ENCODE data around the gene LPCAT3. TPM values are rescaled to one million over a fixed set of nuclear protein-coding genes. Genes with fewer than 3 reads are reported as not detected.

LPCAT3 gene
- total RNA-seq, 5 donors from 2014 or later (not counting 1 experiment from before 2014, with no cell fraction given) = 19.3 to 27.6 (median 22.6) TPM

DNA sequence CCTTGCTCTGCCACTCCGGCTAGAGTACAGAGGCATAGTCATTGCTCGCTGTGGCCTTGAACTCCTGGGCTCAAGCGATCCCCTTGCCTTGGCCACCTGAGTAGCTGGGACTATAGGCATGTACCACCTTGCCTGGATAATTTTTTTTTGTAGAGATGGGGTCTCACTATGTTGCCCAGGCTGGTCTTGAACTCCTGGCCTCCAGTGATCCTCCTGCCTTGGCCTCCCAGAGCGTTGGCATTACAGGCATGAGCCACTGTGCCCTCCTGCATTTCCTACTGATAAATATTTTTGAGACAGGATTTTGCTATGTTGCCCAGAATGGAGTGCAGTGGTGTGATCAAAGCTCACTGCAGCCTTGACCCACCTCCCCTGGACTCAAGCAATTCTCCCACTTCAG, 38.2 kb downstream of the LPCAT3 start:
- 100% methylated on average over 2 of the region's 4 CpGs for WGBS (ENCODE audit: insufficient coverage)
- Histone ChIP-seq H3K27ac (ENCODE audit: low read length) (no peak overlapping the region), H3K4me1 (ENCODE audit: control insufficient read depth in 1 of 2, extremely low read depth in 1 of 2, insufficient read depth in 2 of 2, low read length in 2 of 2) (no peaks in the 10 kb centered on the region), H3K9me3 (no peaks in the 10 kb centered on the region), H3K4me3 (ENCODE audit: control insufficient read depth in 1 of 2, extremely low read depth in 1 of 2, low read length in 1 of 2) (no peak overlapping the region), H3K27me3 (replicated peaks in 1 of 2; ENCODE audit: control insufficient read depth in 2 of 2, extremely low read depth in 1 of 2, insufficient read depth in 2 of 2, low read length in 1 of 2) (no peaks in the 10 kb centered on the region), H3K36me3 (ENCODE audit: control insufficient read depth in 2 of 2, extremely low read depth in 1 of 2, insufficient read depth in 1 of 2, low read length in 1 of 2) (peaks cover 13 to 85% of the 10 kb centered on the region in 2 donors)
- Mint-ChIP-seq H3K36me3 (peaks cover 40% of the 10 kb centered on the region), H3K4me1 (no peaks in the 10 kb centered on the region), H3K27ac (no peak overlapping the region), H3K4me3 (no peak overlapping the region), H3K27me3 (no peaks in the 10 kb centered on the region), H3K9me3 (no peaks in the 10 kb centered on the region)
- ATAC-seq (replicated peaks in 1 of 4) (no peak), DNase-seq (no peak)
- ChIA-PET POLR2A (no interaction called here), CTCF (no interaction called here)

DNA sequence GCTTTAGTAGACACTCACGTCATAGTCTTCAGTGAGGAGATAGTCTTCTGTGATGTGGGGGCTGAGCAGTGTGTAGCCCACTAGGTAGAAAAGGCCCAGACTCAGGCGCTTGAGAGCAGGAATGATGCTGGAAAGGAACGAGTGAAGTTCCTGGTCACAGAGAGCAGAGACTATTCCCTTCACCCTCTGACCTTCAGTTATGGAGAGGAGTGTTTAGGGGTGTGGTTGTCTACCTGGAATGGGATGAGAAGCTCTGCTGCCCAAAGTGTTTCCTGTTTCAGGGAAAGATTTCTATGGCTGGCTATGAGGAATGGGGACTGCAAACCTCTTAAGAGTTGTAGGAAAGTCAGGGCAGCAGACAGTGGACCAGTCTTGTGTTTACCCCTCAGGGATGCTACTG, 38.8 kb downstream of the LPCAT3 start:
- H3K27ac ChIP-seq (ENCODE audit: low read length) = no peak overlapping the region
- DNase-seq = no peak
- H3K27me3 ChIP-seq (replicated peaks in 1 of 2; ENCODE audit: control insufficient read depth in 2 of 2, extremely low read depth in 1 of 2, insufficient read depth in 2 of 2, low read length in 1 of 2) = no peaks in the 10 kb centered on the region
- ATAC-seq (replicated peaks in 1 of 4) = no peak
- no peaks in the 10 kb centered on the region for H3K4me1 Mint-ChIP-seq
- H3K9me3 ChIP-seq = no peaks in the 10 kb centered on the region
- H3K36me3 ChIP-seq (ENCODE audit: control insufficient read depth in 2 of 2, extremely low read depth in 1 of 2, insufficient read depth in 1 of 2, low read length in 1 of 2) = peaks cover 13 to 89% of the 10 kb centered on the region in 2 donors
- no peak overlapping the region for H3K4me3 Mint-ChIP-seq
- H3K9me3 Mint-ChIP-seq = no peaks in the 10 kb centered on the region
- ChIA-PET POLR2A (no interaction called here), CTCF (no interaction called here)
- H3K27ac Mint-ChIP-seq = peak overlapping the region in 1 of 2 donors; percentile 48
- H3K27me3 Mint-ChIP-seq = no peaks in the 10 kb centered on the region
- no peaks in the 10 kb centered on the region for H3K4me1 ChIP-seq (ENCODE audit: control insufficient read depth in 1 of 2, extremely low read depth in 1 of 2, insufficient read depth in 2 of 2, low read length in 2 of 2)
- H3K4me3 ChIP-seq (ENCODE audit: control insufficient read depth in 1 of 2, extremely low read depth in 1 of 2, low read length in 1 of 2) = no peak overlapping the region
- peaks cover 42% of the 10 kb centered on the region for H3K36me3 Mint-ChIP-seq
- WGBS (ENCODE audit: insufficient coverage) = no CpG with 5 or more reads among the region's 3 CpGs

DNA sequence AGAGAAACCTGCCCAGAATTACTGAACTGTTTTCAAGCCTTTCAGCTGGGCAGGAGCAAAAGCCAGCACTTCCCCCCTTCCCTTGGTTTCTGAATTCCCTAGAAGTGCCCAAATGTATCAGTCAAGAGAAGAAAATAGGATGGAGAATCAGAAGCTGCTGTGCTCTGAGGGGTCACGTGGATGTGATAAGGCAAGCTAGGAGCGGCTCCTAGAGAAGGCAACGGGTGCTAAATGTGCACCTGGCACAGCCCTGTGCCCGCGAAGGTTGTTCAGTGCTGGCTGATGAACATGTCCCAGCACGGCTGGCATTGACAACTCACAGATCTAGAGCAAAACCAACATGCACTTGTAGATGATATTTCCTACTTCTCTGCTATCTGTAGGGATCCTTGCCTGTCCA, 39.3 kb downstream of the LPCAT3 start:
- ChIA-PET POLR2A (no interaction called here), CTCF (no interaction called here)
- Histone ChIP-seq H3K4me1 (ENCODE audit: control insufficient read depth in 1 of 2, extremely low read depth in 1 of 2, insufficient read depth in 2 of 2, low read length in 2 of 2) (no peaks in the 10 kb centered on the region), H3K27ac (ENCODE audit: low read length) (no peak overlapping the region), H3K36me3 (ENCODE audit: control insufficient read depth in 2 of 2, extremely low read depth in 1 of 2, insufficient read depth in 1 of 2, low read length in 1 of 2) (peaks cover 13 to 89% of the 10 kb centered on the region in 2 donors), H3K27me3 (replicated peaks in 1 of 2; ENCODE audit: control insufficient read depth in 2 of 2, extremely low read depth in 1 of 2, insufficient read depth in 2 of 2, low read length in 1 of 2) (no peaks in the 10 kb centered on the region), H3K9me3 (no peaks in the 10 kb centered on the region), H3K4me3 (ENCODE audit: control insufficient read depth in 1 of 2, extremely low read depth in 1 of 2, low read length in 1 of 2) (no peak overlapping the region)
- peaks cover 43% of the 10 kb centered on the region for H3K36me3 Mint-ChIP-seq
- no peaks in the 10 kb centered on the region for H3K4me1 Mint-ChIP-seq
- H3K9me3 Mint-ChIP-seq = no peaks in the 10 kb centered on the region
- H3K27ac Mint-ChIP-seq = peak overlapping the region in 1 of 2 donors; percentile 48
- no peak for ATAC-seq (replicated peaks in 1 of 4)
- no peaks in the 10 kb centered on the region for H3K27me3 Mint-ChIP-seq
- H3K4me3 Mint-ChIP-seq = no peak overlapping the region
- 89% methylated on average over 4 of the region's 6 CpGs for WGBS (ENCODE audit: insufficient coverage)
- DNase-seq = no peak

DNA sequence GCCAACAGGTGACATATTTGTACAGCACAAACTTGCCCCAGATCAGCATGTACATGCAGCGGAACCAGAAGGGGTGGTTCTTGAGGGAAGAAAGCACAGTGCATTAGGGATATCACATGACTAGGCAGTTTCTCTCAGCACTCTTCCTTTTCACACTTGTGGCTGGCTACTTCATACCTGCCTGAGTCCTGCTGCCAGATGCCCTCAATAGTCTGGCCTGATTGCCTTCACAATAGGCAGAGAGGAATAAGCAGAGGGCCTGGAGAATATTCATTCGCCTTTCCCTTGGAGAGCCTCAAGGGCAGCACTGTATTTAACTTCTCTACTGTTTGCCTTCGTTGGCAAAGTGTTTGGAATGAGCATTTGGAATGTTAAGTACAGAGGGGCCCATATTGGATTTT, 39.7 kb downstream of the LPCAT3 start:
- POLR2A ChIA-PET = no interaction called here
- no peak overlapping the region for H3K27ac Mint-ChIP-seq

GRCh38 chr12:6978188-6978587, 40.1 kb downstream of the LPCAT3 start:
- Histone ChIP-seq H3K27ac (ENCODE audit: low read length) (no peak overlapping the region), H3K4me3 (ENCODE audit: control insufficient read depth in 1 of 2, extremely low read depth in 1 of 2, low read length in 1 of 2) (no peak overlapping the region), H3K4me1 (ENCODE audit: control insufficient read depth in 1 of 2, extremely low read depth in 1 of 2, insufficient read depth in 2 of 2, low read length in 2 of 2) (no peaks in the 10 kb centered on the region), H3K9me3 (no peaks in the 10 kb centered on the region), H3K36me3 (ENCODE audit: control insufficient read depth in 2 of 2, extremely low read depth in 1 of 2, insufficient read depth in 1 of 2, low read length in 1 of 2) (peaks cover 15 to 91% of the 10 kb centered on the region in 2 donors), H3K27me3 (replicated peaks in 1 of 2; ENCODE audit: control insufficient read depth in 2 of 2, extremely low read depth in 1 of 2, insufficient read depth in 2 of 2, low read length in 1 of 2) (no peaks in the 10 kb centered on the region)
- Mint-ChIP-seq H3K4me1 (peaks cover 0 to 4% (median 3%) of the 10 kb centered on the region in 3 donors), H3K27ac (no peak overlapping the region), H3K4me3 (no peak overlapping the region), H3K27me3 (no peaks in the 10 kb centered on the region), H3K9me3 (no peaks in the 10 kb centered on the region), H3K36me3 (peaks cover 41% of the 10 kb centered on the region)
- 87% methylated on average over 3 of the region's 6 CpGs for WGBS (ENCODE audit: insufficient coverage)
- CTCF ChIA-PET = interaction anchor here (0.6 kb wide), 2 partner anchors 40 to 116 kb away, joined by 4 read pairs; partner anchors contain the start of gene LPCAT3 (in 1 of the 2)
- DNase-seq (no peak), ATAC-seq (replicated peaks in 1 of 4) (no peak)
- POLR2A ChIA-PET = no interaction called here

More for the DNA sequence above, 39.7 kb downstream of the LPCAT3 start:
- no peak for ATAC-seq (replicated peaks in 1 of 4)
- Mint-ChIP-seq H3K36me3 (peaks cover 43% of the 10 kb centered on the region), H3K4me3 (no peak overlapping the region), H3K9me3 (no peaks in the 10 kb centered on the region), H3K4me1 (peaks cover 0 to 3% (median 3%) of the 10 kb centered on the region in 3 donors), H3K27me3 (no peaks in the 10 kb centered on the region)
- no peak for DNase-seq
- no peak overlapping the region for H3K27ac ChIP-seq (ENCODE audit: low read length)
- H3K36me3 ChIP-seq (ENCODE audit: control insufficient read depth in 2 of 2, extremely low read depth in 1 of 2, insufficient read depth in 1 of 2, low read length in 1 of 2) = peaks cover 13 to 93% of the 10 kb centered on the region in 2 donors
- WGBS (ENCODE audit: insufficient coverage) = 86% methylated on average over 1 of the region's 3 CpGs
- H3K9me3 ChIP-seq = no peaks in the 10 kb centered on the region
- CTCF ChIA-PET = interaction anchor here in 1 of 2 donors (0.6 kb wide), 1 partner anchor 116 kb away, joined by 4 read pairs; no protein-coding TSS in a partner anchor
- H3K4me1 ChIP-seq (ENCODE audit: control insufficient read depth in 1 of 2, extremely low read depth in 1 of 2, insufficient read depth in 2 of 2, low read length in 2 of 2) = no peaks in the 10 kb centered on the region
- H3K4me3 ChIP-seq (ENCODE audit: control insufficient read depth in 1 of 2, extremely low read depth in 1 of 2, low read length in 1 of 2) = no peak overlapping the region
- no peaks in the 10 kb centered on the region for H3K27me3 ChIP-seq (replicated peaks in 1 of 2; ENCODE audit: control insufficient read depth in 2 of 2, extremely low read depth in 1 of 2, insufficient read depth in 2 of 2, low read length in 1 of 2)

DNA sequence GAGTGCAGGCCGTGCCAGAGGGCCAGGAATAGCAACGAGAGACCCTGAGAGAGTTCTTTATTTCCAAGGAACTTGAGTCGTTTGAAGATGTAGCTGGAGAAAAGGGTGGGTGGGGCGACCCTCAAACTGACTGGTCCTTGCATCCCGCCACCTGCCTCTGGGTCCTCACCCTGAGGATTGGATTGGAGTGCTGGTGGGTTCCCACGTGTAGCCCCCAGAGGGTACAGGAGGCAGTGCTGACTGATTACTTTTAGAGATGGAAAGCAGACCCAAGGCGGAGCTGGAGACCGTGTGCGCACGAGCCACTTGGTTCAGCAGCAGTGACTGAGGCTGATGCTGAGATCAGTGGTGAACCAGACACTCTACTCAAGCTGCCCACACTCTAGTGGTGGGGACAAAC, 40.6 kb downstream of the LPCAT3 start:
- peaks cover 3 to 8% (median 7%) of the 10 kb centered on the region in 3 donors for H3K4me1 Mint-ChIP-seq
- Histone ChIP-seq H3K36me3 (ENCODE audit: control insufficient read depth in 2 of 2, extremely low read depth in 1 of 2, insufficient read depth in 1 of 2, low read length in 1 of 2) (peaks cover 15 to 87% of the 10 kb centered on the region in 2 donors), H3K9me3 (no peaks in the 10 kb centered on the region), H3K4me3 (ENCODE audit: control insufficient read depth in 1 of 2, extremely low read depth in 1 of 2, low read length in 1 of 2) (no peak overlapping the region), H3K27ac (ENCODE audit: low read length) (no peak overlapping the region), H3K27me3 (replicated peaks in 1 of 2; ENCODE audit: control insufficient read depth in 2 of 2, extremely low read depth in 1 of 2, insufficient read depth in 2 of 2, low read length in 1 of 2) (no peaks in the 10 kb centered on the region), H3K4me1 (ENCODE audit: control insufficient read depth in 1 of 2, extremely low read depth in 1 of 2, insufficient read depth in 2 of 2, low read length in 2 of 2) (no peaks in the 10 kb centered on the region)
- H3K27ac Mint-ChIP-seq = no peak overlapping the region
- DNase-seq = no peak
- no peaks in the 10 kb centered on the region for H3K27me3 Mint-ChIP-seq
- 98% methylated on average over 5 of the region's 10 CpGs for WGBS (ENCODE audit: insufficient coverage)
- H3K36me3 Mint-ChIP-seq = peaks cover 41% of the 10 kb centered on the region
- no peaks in the 10 kb centered on the region for H3K9me3 Mint-ChIP-seq
- ATAC-seq (replicated peaks in 1 of 4) = no peak
- H3K4me3 Mint-ChIP-seq = no peak overlapping the region
- ChIA-PET POLR2A (no interaction called here), CTCF (interaction anchor here (0.6 kb wide), 2 partner anchors 40 to 117 kb away, joined by 4 read pairs; partner anchors contain the start of gene LPCAT3 (in 1 of the 2))
